ENCODE measurements around the gene GGA1.

DNA sequence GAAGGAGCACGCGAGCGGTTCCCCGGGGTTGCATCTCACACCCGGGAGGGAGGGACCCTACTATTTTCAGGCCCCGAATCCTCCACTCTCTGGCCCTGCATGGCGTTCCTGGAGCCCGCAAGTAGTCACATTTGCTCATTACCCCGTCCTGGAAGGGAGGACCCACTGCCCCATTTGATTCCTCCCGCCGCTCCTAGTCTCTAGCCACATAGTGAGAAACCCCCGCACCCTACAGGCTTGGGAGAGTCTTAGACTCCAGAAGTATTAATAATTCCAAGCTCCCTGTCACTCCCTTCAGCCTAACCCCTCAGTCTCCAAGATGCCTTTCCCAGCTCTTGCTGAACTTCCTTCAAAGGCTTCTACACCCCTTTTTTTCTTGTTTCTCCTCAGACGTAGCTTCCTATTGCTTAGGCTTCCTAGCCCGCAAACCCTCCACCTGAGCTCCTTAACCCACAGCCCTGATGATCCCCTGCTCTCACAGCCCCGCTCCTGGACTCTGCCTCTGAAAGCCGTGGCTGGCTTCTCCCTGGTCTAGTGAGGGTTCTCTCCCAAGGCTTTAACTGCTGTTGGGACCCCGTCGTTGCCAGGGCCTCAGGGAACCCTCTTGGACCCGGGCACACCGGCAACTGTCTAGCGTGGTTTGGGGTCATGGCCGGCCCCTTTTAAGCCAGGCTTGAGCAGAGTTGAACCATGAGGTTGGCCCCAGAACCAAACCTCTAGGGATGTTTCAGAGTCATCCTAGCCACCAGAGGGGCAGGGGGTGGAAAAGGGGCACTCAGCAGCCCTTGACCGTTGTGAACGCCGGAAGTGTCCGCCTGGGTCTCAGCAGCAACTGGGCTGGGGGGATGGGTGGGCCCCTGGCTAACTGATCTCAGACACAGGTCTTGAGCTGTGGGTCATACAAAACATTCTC is 862 bp downstream of the GGA1 start:
- TF ChIP-seq CTCF (IDR thresholded peaks at IDR 0.05) (no peak), POLR2AphosphoS5 (IDR thresholded peaks at IDR 0.05) (no peak), POLR2A (IDR thresholded peaks at IDR 0.05) (no peak)

All from breast epithelium (tissue), 3 donors.